GM23248 (cell line): ENCODE measurements around the gene COX18.

Source experiments
- EZH2 ChIP-seq: fragments of 200-600 bp; sonication (generic); IDR thresholded peaks from 2 replicates; pipeline ENCODE4 v1.6.1; 2018; ENCODE audit warnings: antibody characterized with exemption, mild to moderate bottlenecking; ENCODE audit not compliant: insufficient read depth, poor library complexity, severe bottlenecking
- EZH2phosphoT487 ChIP-seq: fragments of 200-600 bp; sonication (generic); IDR thresholded peaks from 2 replicates; pipeline ENCODE4 v1.6.1; 2018; ENCODE audit warnings: antibody characterized with exemption, moderate library complexity, mild to moderate bottlenecking, low read depth; ENCODE audit not compliant: insufficient read depth

GRCh38 chr4:73037057-73037456 is 32.5 kb downstream of the COX18 start:
- TF ChIP-seq EZH2phosphoT487 = no peak
- TF ChIP-seq EZH2 = no peak
